ENCODE data around the gene AKAP17A. TPM values are rescaled to one million over a fixed set of nuclear protein-coding genes. Genes with fewer than 3 reads are reported as not detected.

AKAP17A gene
- total RNA-seq, 1 donor = 22.0 TPM

GRCh38 chrX:1600406-1601050 is 9.1 kb downstream of the AKAP17A start:
- TF ChIP-seq CTCF (IDR thresholded peaks at IDR 0.05; ENCODE audit: insufficient read depth, low read depth, low read length) = no peak
- no peak for DNase-seq (ENCODE audit: low read depth)
- no peak overlapping the region for H3K4me3 ChIP-seq (ENCODE audit: low read depth, low read length)

GRCh38 chrX:1601051-1601767 is 9.8 kb downstream of the AKAP17A start:
- DNase-seq (ENCODE audit: low read depth) = no peak
- H3K4me3 ChIP-seq (ENCODE audit: low read depth, low read length) = no peak overlapping the region
- no peak for TF ChIP-seq CTCF (IDR thresholded peaks at IDR 0.05; ENCODE audit: insufficient read depth, low read depth, low read length)

GRCh38 chrX:1601768-1602085 is 10.3 kb downstream of the AKAP17A start:
- no peak for TF ChIP-seq CTCF (IDR thresholded peaks at IDR 0.05; ENCODE audit: insufficient read depth, low read depth, low read length)
- H3K4me3 ChIP-seq (ENCODE audit: low read depth, low read length) = no peak overlapping the region
- no peak for DNase-seq (ENCODE audit: low read depth)

GRCh38 chrX:1602299-1602698 is 10.9 kb downstream of the AKAP17A start:
- H3K4me3 ChIP-seq (ENCODE audit: low read depth, low read length) = no peak overlapping the region
- DNase-seq (ENCODE audit: low read depth) = no peak
- no peak for TF ChIP-seq CTCF (IDR thresholded peaks at IDR 0.05; ENCODE audit: insufficient read depth, low read depth, low read length)

GRCh38 chrX:1606496-1606895 is 15.1 kb downstream of the AKAP17A start:
- no peak for DNase-seq (ENCODE audit: low read depth)
- H3K4me3 ChIP-seq (ENCODE audit: low read depth, low read length) = no peak overlapping the region
- no peak for TF ChIP-seq CTCF (IDR thresholded peaks at IDR 0.05; ENCODE audit: insufficient read depth, low read depth, low read length)

GRCh38 chrX:1609311-1609710 is 17.9 kb downstream of the AKAP17A start:
- DNase-seq (ENCODE audit: low read depth) = no peak
- TF ChIP-seq CTCF (IDR thresholded peaks at IDR 0.05; ENCODE audit: insufficient read depth, low read depth, low read length) = no peak
- H3K4me3 ChIP-seq (ENCODE audit: low read depth, low read length) = no peak overlapping the region

All from fibroblast of villous mesenchyme (primary cell).